ENCODE data around the gene NOX4.
"Not testable (repeated sequence)": the region's sequence is repeated elsewhere in the genome, so short reads cannot be mapped to it uniquely, and the experiment has no call there.

NOX4 gene

DNA sequence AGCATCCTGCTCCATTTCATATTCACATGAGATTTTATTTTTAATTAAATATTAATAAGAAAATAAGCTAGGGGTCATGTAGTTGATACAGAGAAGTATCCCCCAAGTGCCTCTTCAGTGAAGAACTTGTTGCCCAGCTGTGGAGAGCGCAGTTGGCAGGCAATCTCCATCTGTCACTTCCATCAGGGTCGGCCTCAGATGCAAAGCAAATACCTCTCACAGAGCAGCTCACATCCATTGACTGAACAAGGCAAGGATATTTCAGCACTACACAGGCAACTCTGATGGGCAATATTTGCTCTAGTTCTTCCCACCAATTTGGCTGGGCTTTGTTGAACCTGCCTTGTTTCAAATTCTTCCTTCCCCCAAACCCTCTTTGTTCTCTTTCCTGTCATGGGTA lies 129.4 kb downstream of the NOX4 start:
- no peak for DNase-seq (ENCODE audit: low read depth, low spot score)
- CTCF ChIA-PET: no interaction called here
- TF ChIP-seq, protein P1, sequence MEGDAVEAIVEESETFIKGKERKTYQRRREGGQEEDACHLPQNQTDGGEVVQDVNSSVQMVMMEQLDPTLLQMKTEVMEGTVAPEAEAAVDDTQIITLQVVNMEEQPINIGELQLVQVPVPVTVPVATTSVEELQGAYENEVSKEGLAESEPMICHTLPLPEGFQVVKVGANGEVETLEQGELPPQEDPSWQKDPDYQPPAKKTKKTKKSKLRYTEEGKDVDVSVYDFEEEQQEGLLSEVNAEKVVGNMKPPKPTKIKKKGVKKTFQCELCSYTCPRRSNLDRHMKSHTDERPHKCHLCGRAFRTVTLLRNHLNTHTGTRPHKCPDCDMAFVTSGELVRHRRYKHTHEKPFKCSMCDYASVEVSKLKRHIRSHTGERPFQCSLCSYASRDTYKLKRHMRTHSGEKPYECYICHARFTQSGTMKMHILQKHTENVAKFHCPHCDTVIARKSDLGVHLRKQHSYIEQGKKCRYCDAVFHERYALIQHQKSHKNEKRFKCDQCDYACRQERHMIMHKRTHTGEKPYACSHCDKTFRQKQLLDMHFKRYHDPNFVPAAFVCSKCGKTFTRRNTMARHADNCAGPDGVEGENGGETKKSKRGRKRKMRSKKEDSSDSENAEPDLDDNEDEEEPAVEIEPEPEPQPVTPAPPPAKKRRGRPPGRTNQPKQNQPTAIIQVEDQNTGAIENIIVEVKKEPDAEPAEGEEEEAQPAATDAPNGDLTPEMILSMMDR (IDR thresholded peaks at IDR 0.05; ENCODE audit: insufficient read depth, low read length, missing control alignments): no peak
- H3K4me3 ChIP-seq (ENCODE audit: low read depth, low read length): no peak overlapping the region
- POLR2A ChIA-PET: no interaction called here

DNA sequence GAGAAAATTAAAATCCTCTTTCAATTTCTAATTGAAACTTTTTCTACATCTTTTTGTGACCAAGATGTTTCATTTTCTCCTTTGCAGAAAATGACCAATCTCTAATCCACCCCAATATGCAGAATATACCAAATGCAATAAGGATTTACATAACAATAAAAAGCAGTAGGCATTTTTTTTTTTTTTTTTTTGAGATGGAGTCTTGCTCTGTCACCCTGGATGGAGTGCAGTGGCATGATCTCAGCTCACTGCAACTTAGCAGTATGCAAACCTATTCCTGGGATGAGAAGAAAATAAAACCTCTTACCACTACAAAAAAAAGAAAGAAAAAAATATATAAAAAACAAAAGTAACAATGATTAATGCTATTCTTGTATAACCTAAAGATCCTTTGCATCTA lies 132.0 kb downstream of the NOX4 start:
- DNase-seq (ENCODE audit: low read depth, low spot score); H3K4me3 ChIP-seq (ENCODE audit: low read depth, low read length); POLR2A ChIA-PET; CTCF ChIA-PET: not testable (repeated sequence)

DNA sequence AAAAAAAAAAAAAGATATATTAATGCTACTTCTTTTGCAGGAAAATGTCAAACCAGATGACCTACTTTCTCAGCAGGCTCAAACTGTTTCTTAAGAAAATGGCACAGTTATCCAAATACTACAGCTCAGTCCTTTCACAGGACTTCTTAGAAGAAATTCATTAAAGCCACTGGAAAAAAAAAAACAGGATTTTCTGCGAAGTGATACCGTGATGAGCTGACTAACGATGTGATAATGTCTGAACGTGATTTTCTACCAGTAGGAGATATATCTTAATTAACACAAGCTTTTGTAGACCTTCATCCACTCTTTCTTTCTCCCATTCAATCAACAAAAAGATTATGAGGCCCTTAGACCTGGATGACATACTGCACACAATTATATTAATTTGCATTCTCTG lies 132.4 kb downstream of the NOX4 start:
- TF ChIP-seq, protein P1 (IDR thresholded peaks at IDR 0.05; ENCODE audit: insufficient read depth, low read length, missing control alignments): no peak
- POLR2A ChIA-PET: no interaction called here

DNA sequence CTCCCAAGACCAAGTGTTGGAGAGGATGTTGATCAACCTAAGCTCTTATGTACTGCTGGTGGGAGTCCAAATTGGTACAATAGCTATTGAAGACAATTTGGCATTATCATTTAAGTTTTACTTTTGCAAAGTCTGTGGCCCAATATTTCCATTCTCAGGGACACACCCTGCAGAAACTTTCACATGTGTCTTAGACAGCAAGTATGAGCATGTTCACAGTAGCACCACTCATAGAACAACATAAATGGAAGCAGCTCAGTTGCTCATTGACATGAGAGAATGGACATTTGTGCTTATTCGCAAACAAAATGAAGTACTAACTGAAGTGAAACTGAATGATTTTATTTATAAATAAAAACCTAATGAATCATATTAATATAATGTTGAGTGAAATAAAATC lies 135.5 kb downstream of the NOX4 start:
- DNase-seq (ENCODE audit: low read depth, low spot score): no peak
- CTCF ChIA-PET: no interaction called here
- no peak overlapping the region for H3K4me3 ChIP-seq (ENCODE audit: low read depth, low read length)
- POLR2A ChIA-PET: no interaction called here
- TF ChIP-seq, protein P1 (IDR thresholded peaks at IDR 0.05; ENCODE audit: insufficient read depth, low read length, missing control alignments): no peak

More for the DNA sequence above, 132.4 kb downstream of the NOX4 start:
- no peak for DNase-seq (ENCODE audit: low read depth, low spot score)
- CTCF ChIA-PET: no interaction called here
- no peak overlapping the region for H3K4me3 ChIP-seq (ENCODE audit: low read depth, low read length)

DNA sequence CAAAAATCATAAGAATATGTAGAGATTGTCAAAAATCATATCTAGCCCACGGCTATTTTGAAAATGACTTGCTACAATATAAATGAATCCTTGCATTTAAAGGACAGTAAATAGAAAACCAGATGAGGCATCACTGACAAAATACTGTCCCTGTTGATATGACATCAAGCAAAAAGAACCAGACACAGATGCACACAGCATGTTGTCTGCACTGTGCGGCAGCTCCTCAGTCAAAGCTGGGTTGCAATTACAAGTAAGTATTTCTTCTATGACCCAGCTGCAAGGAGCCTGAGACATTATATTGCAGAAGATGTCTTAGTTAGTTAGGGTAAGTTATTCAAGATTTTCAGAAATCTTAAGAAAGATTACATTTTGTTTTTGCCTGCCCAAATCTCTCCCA lies 136.7 kb downstream of the NOX4 start:
- DNase-seq (ENCODE audit: low read depth, low spot score); POLR2A ChIA-PET; CTCF ChIA-PET; H3K4me3 ChIP-seq (ENCODE audit: low read depth, low read length): not testable (repeated sequence)

DNA sequence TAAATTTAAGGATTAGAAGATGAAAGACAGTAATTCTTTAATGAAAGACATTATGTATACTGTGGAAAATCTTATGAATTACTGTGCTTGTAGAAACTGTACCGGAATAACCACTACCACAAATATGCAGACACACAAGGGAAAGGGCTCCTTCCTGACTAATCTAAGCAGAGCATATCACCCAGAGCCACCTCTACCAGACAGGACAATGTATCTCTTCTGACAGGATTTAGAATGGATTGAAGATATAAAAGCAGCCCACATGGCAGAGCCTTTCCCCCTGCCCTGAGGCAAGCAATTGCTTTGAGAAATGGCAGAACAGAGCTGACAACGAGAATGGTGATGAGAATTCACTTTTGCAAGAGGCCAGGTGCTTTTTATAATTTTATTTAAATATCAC lies 144.1 kb downstream of the NOX4 start:
- CTCF ChIA-PET: no interaction called here
- no peak overlapping the region for H3K4me3 ChIP-seq (ENCODE audit: low read depth, low read length)
- no peak for DNase-seq (ENCODE audit: low read depth, low spot score)
- POLR2A ChIA-PET: no interaction called here
- TF ChIP-seq, protein P1 (IDR thresholded peaks at IDR 0.05; ENCODE audit: insufficient read depth, low read length, missing control alignments): no peak

DNA sequence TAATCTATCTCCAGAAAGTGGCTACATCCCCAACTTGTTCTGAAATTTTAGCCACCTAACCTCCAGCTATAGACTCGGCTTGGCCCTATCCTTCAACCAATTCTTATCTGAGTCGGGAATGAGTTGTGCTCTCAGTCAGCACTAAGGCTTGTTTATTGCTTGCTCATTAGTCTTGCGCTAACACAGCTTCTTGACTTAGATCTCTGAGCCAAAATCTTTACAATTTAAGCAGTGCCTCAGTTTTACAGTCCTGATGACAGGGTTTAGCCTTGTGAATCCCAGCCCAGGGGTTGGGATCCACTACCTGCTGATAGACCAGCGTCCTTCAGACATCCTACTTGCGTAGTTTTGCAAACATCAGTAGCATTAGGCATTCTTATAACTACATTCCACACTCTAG lies 144.6 kb downstream of the NOX4 start:
- TF ChIP-seq, protein P1 (IDR thresholded peaks at IDR 0.05; ENCODE audit: insufficient read depth, low read length, missing control alignments): no peak
- CTCF ChIA-PET: no interaction called here
- POLR2A ChIA-PET: no interaction called here
- no peak overlapping the region for H3K4me3 ChIP-seq (ENCODE audit: low read depth, low read length)
- DNase-seq (ENCODE audit: low read depth, low spot score): no peak

DNA sequence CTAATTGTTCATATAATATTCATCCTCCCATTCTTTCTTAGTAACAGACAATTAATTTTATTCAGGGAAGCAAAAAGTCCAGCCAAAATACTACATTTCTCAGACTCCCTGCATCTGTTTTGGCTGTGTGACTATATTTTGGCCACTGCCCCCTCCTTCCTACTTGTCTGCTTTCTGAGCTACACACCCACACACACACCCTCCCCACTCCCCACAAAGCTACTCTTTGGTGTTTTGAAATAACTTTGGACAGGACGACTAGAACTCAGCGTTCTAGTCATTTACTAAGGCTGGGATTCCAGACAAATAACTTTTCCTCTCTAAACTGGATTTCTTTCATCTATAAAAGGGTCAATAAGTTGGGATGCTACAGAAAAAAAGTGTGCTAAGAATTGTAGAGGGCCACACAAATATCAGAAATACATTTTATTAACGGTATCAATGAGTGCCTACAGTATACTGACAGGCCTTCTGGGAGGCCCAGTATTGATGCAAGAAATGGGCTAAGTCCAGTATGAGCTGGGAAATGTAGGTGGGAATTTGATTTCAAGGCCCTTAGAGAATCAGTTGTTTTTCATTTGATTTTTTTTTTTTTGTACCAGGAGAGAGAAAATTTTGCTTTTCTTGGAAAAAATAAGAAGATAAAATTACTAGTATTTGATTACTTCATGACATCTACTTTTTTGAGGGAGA lies 148.1 kb downstream of the NOX4 start:
- POLR2A ChIA-PET; H3K4me3 ChIP-seq (ENCODE audit: low read depth, low read length); DNase-seq (ENCODE audit: low read depth, low spot score); CTCF ChIA-PET: not testable (repeated sequence)

DNA sequence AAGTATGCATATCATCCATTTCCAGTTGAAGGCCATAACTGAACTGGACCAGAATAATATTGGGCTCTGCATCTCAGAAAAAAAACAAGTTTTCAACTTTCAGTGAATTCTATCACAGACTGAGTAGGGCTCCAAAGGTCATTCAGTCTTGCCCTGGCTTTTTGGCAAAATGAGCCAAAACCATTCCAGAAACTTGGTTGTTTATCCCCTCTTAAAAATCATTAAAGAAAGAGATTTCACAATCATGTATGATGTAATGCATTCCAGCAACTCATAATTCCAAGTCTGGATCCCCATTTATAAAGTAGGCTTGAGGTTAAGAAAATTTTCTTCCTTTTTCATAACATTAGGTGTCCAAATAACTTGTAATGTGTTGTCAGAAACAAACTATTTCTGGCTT lies 150.7 kb downstream of the NOX4 start:
- POLR2A ChIA-PET; CTCF ChIA-PET; H3K4me3 ChIP-seq (ENCODE audit: low read depth, low read length); DNase-seq (ENCODE audit: low read depth, low spot score): not testable (repeated sequence)

DNA sequence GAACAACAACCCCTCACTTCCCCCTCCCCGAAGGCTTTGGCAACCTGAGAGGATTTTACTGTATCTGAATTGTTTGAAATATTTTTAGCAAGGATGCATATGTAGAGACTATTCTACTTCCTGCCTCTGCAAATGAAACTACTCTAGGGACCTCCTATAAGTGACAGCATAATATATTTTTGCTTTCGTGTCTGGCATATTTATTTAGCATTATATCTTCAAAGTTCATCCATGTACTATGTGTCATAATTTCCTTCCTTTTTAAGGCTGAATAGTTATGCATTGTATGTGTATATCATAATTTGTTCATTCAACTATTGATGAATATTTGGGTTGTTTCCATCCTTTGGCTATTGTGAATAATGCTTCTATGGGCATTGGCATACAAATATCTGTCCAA lies 153.1 kb downstream of the NOX4 start:
- POLR2A ChIA-PET; DNase-seq (ENCODE audit: low read depth, low spot score); CTCF ChIA-PET; H3K4me3 ChIP-seq (ENCODE audit: low read depth, low read length): not testable (repeated sequence)

DNA sequence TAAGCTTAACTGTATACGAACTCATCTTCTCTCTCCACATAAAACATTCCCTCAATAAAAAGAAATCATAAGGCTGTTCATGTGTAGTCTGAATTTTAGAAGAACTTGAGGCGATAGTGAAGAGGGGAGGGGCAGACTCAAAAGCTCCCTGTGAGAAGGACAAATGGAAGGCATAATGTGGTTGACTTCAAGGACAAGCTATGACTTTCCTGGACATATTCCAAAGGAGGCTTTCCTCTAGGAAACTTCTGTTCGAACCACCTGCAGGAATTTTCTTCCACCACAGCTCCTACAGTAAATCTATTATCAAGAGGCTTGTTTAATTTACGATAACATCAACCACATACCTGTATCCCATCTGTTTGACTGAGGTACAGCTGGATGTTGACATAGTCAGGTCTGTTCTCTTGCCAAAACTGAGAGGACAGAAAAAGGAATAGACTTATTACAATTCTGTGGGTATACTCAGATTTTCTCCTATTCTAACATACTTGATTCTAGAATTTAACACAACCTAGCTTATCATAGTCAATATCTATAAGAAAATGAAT lies 154.0 kb downstream of the NOX4 start:
- DNase-seq (ENCODE audit: low read depth, low spot score); H3K4me3 ChIP-seq (ENCODE audit: low read depth, low read length); POLR2A ChIA-PET; CTCF ChIA-PET: not testable (repeated sequence)

All from AG04449 (cell line).